Measurements from ENCODE around the gene SPTBN4.
"Not testable (repeated sequence)": the region's sequence is repeated elsewhere in the genome, so short reads cannot be mapped to it uniquely, and the experiment has no call there.

SPTBN4 gene

DNA sequence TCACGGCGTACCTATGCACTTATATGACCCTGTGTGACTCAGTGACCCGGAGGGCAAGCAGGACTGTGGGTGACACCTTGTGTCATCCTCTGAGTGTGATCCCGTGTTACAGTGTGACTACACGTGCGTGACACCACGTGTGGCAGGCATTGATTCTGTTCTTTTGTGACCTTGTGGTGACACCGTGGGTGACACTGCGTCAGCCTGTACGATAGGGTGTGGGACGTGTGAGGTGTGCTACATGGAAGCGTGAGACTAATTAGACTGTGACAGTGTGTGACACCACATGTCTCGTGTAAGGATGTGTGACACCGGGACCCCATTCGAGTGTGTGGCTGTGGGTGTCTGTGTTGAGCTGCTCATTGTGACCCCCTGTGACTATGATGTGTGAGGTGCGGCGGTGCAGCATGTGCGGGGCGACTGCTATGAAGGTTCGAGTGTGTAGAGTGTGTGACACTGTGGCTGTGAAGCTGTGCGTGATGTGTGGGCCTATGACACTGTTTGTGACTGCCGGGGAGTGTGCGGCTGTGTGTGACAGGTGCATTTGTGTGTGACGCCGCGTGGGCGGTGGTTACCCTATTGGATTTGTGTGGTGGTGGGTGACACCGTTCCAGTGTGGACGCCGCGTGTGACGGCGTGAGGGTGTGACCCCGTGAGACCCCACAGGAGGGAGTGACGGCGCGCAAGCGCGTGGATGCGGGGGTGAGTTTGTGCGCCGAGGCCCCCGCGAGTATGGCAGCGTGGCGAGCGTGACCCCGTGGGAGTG lies 399 bp upstream of the SPTBN4 start:
- H3K27ac Mint-ChIP-seq: peak overlapping the region; percentile 95
- peak overlapping the region; percentile 88 for H3K4me3 Mint-ChIP-seq
- H3K9me3 Mint-ChIP-seq: no peaks in the 10 kb centered on the region
- H3K4me1 Mint-ChIP-seq (ENCODE audit: low read depth): peaks cover 35% of the 10 kb centered on the region
- H3K27me3 Mint-ChIP-seq: peaks cover 15% of the 10 kb centered on the region
- peaks cover 4% of the 10 kb centered on the region for H3K36me3 Mint-ChIP-seq (ENCODE audit: low read depth)

DNA sequence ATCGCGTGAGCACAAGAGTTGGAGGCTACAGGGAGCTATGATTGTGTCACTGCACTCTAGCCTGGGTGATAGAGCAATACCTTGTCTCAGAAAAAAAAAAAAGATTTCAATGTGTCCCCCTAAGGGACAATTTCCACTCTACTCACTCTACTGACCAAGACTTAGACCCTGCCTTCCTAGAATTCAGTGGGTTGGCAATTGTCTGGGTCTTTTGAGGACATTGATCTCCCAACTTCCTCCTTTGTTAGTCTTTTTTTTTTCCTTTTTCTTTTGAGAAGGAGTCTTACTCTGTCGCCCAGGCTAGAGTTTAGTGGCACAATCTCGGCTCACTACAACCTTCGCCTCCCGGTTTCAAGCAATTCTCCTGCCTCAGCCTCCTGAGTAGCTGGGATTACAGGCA lies 2.2 kb downstream of the SPTBN4 start:
- peaks cover 27% of the 10 kb centered on the region for H3K4me1 Mint-ChIP-seq (ENCODE audit: low read depth)
- no peak overlapping the region for H3K4me3 Mint-ChIP-seq
- no peak overlapping the region for H3K27ac Mint-ChIP-seq
- no peaks in the 10 kb centered on the region for H3K9me3 Mint-ChIP-seq
- H3K27me3 Mint-ChIP-seq: peaks cover 15% of the 10 kb centered on the region
- peaks cover 4% of the 10 kb centered on the region for H3K36me3 Mint-ChIP-seq (ENCODE audit: low read depth)

DNA sequence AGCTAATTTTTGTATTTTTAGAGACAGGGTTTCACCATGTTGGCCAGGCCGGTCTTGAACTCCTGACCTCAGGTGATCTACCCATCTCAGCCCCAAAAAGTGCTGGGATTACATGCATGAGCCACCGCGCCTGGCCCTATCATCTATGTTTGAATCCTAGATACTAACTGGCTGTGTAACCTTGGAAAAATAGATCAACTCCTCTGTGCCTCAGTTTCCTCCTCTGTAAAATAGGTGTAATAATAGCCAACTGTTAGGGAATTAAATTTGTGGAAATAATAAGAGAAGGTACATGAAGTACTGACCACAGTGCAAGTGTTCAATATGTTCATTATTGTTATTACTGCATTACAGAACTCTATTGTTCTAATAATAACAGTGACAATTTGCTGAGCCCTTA lies 4.3 kb downstream of the SPTBN4 start:
- Mint-ChIP-seq H3K36me3 (ENCODE audit: low read depth) (peaks cover 4% of the 10 kb centered on the region), H3K9me3 (no peaks in the 10 kb centered on the region), H3K27ac (no peak overlapping the region), H3K4me1 (ENCODE audit: low read depth) (peaks cover 10% of the 10 kb centered on the region), H3K4me3 (no peak overlapping the region), H3K27me3 (peaks cover 14% of the 10 kb centered on the region)

DNA sequence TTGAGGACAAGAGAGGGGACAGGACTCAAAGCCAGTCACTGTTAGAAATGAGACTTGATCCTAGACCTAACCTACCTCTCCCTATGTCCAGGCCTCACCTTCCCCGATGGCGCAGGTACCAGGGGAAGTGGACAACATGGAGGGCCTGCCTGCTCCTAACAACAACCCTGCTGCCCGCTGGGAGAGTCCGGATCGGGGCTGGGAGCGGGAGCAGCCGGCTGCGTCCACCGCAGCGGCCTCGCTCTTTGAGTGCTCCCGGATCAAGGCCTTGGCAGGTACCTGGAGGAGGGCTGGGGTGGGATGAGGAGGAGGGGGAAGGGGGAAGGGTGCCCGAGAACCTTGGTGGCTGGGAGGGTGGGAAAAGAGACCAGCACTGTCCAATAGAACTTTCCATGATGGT lies 5.7 kb downstream of the SPTBN4 start:
- Mint-ChIP-seq H3K36me3 (ENCODE audit: low read depth) (no peaks in the 10 kb centered on the region), H3K27me3 (peaks cover 11% of the 10 kb centered on the region), H3K4me1 (ENCODE audit: low read depth) (peaks cover 3% of the 10 kb centered on the region), H3K9me3 (no peaks in the 10 kb centered on the region), H3K27ac (no peak overlapping the region), H3K4me3 (no peak overlapping the region)

DNA sequence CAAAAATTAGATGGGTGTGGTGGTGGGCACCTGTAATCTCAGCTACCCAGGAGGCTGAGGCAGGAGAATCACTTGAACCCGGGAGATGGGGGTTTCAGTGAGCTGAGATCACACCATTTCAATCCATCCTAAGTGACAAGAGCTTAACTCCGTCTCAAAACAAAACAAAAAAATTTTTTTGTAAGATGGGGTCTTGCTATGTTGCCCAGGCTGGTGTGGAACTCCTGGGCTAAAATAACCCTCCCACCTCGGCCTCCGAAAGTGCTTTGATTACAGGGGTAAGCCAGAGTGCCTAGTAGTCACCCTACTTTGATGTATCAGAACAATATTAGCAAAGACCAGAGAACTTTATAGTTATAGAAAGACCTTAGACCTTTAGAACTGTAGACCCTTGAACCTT lies 7.9 kb downstream of the SPTBN4 start:
- no peaks in the 10 kb centered on the region for H3K36me3 Mint-ChIP-seq (ENCODE audit: low read depth)

DNA sequence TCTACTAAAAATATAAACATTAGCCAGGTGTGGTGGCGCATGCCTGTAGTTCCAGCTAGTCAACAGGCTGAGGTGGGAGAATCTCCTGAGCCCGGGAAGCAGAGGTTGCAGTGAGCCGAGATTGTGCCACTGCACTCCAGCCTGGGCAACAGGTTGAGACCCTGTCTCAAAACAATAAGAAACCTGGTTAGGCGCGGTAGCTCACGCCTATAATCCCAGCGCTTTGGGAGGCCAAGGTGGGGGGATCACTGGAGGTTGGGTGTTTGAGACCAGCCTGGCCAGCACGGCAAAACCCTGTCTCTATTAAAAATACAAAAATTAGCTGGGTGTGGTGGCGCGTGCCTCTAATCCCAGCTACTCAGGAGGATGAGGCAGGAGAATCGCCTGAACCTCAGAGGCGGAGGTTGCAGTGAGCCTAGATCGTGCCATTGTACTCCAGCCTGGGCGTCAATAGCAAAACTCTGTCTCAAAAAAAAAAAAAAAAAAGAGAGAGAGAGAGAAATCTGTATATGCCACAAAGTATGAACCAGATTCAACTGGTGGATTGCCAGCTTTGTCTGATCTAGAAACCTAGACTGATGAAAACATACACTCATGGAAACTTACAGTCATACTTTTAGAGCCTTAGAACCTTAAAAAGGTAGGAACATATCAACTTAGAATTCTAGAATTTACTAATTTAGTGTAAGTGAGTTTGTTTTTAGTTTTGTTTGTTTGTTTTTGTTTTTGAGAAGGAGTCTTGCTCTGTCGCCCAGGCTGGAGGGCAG lies 9.3 kb downstream of the SPTBN4 start:
- H3K36me3 Mint-ChIP-seq (ENCODE audit: low read depth); H3K27ac Mint-ChIP-seq; H3K4me1 Mint-ChIP-seq (ENCODE audit: low read depth); H3K9me3 Mint-ChIP-seq; H3K4me3 Mint-ChIP-seq: not testable (repeated sequence)
- H3K27me3 Mint-ChIP-seq: peaks cover 12% of the 10 kb centered on the region

More for the DNA sequence above, 7.9 kb downstream of the SPTBN4 start:
- Mint-ChIP-seq H3K4me3 (no peak overlapping the region), H3K9me3 (no peaks in the 10 kb centered on the region), H3K27ac (no peak overlapping the region), H3K27me3 (peaks cover 9% of the 10 kb centered on the region), H3K4me1 (ENCODE audit: low read depth) (no peaks in the 10 kb centered on the region)

DNA sequence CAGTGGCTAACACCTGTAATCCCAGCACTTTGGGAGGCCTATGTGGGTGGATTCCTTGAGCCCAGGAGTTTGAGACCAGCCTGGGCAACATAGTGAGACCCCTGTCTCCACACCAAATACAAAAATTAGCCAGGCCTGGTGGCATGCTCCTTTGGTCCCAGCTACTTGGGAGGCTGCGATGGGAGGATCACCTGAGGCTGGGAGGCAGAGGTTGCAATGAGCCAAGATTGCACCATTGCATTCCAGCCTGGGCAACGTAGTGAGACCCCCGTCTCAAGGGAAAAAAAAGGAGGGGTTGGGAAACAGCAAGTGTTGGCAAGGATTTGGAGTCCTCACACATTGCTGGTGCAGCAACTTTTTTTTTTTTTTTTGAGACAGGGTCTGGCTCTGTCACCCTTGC lies 19.2 kb downstream of the SPTBN4 start:
- Mint-ChIP-seq H3K27ac (no peak overlapping the region), H3K27me3 (peaks cover 20% of the 10 kb centered on the region), H3K4me1 (ENCODE audit: low read depth) (no peaks in the 10 kb centered on the region), H3K9me3 (no peaks in the 10 kb centered on the region), H3K4me3 (no peak overlapping the region), H3K36me3 (ENCODE audit: low read depth) (no peaks in the 10 kb centered on the region)

DNA sequence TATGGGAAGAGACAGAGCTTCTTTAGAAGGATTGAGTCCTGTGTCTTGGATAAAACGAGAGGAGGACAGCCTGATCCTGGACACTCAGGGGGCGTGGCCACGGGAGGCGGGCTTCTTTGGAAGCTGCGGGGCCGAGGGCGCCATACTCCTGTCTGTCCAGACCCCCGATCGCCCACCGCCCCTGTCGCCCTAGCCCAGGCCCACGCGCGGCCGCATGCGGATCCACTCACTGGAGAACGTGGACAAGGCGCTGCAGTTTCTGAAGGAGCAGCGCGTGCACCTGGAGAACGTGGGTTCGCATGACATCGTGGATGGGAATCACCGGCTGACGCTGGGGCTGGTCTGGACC lies 23.1 kb downstream of the SPTBN4 start:
- Mint-ChIP-seq H3K27ac (no peak overlapping the region), H3K9me3 (no peaks in the 10 kb centered on the region), H3K27me3 (peaks cover 22% of the 10 kb centered on the region), H3K4me1 (ENCODE audit: low read depth) (no peaks in the 10 kb centered on the region), H3K4me3 (no peak overlapping the region), H3K36me3 (ENCODE audit: low read depth) (no peaks in the 10 kb centered on the region)

DNA sequence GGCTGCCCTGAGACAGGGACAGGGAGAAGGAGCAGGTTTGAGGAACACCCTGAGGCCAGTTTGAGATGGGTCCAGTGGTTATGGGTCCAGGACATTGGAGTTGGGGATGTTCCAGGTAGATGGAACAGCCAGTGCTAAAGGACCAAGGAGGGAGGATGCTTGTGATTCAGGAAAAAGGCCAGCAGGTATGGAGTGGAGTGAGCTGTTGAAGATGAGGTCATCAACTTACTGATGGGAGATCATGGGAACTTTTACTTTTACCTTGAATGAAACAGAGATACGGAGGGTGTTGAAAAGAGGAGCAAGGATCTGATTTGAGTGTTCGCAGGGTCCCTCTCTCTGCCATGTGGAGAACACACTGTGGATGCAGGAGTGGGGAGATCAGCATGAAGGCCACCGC lies 25.5 kb downstream of the SPTBN4 start:
- Mint-ChIP-seq H3K27me3 (peaks cover 22% of the 10 kb centered on the region), H3K4me3 (no peak overlapping the region), H3K36me3 (ENCODE audit: low read depth) (no peaks in the 10 kb centered on the region), H3K27ac (no peak overlapping the region), H3K4me1 (ENCODE audit: low read depth) (no peaks in the 10 kb centered on the region), H3K9me3 (no peaks in the 10 kb centered on the region)

DNA sequence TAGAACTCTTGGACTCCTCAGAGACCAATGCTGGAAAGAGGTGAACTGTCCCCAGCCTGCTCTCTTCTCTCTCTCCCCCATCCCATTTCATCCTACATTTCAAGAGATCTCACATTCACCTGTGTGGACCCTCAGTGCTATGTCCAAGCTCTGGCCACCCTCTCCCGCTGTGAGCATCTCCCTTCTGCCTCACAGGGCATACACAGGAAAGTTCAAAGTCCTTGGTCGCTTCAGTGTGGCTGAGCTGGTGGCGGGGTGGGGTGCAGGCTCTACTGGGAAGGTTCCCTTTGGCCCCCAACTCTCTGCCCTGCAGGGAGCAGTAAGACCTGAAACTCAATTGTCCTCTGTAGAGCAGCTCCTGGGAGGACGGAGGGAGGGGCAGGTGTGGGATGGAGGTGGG lies 27.0 kb downstream of the SPTBN4 start:
- Mint-ChIP-seq H3K4me1 (ENCODE audit: low read depth) (no peaks in the 10 kb centered on the region), H3K36me3 (ENCODE audit: low read depth) (no peaks in the 10 kb centered on the region), H3K9me3 (no peaks in the 10 kb centered on the region), H3K27me3 (peaks cover 13% of the 10 kb centered on the region), H3K27ac (no peak overlapping the region), H3K4me3 (no peak overlapping the region)

DNA sequence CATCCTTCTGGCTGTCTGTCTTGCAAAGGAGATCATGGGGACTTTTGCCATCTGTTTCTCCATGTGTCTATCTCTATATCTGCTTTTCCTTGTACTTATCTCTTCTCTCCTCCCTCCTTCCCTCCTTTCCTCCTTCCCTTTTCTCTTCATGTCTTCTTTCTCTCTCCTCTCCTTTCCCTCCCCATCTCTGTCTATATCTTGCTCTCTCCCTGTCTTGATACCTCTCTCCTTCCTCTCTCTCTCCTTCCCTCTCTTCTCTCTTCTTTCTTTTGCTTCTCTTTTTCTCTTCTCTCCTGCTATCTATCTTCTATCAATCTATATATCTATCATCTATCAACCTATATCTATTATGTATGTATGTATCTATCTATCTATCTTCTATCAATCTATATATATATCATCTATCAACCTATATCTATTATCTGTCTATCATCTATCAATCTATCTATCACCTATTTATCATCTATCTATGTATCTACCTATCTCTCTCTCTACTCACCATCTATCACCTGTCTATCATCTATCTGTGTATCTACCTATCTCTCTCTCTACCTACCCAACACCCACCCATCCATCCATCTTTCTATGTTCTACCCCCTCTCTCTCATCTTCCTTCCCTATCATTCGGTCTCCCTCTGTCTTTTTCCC lies 27.5 kb downstream of the SPTBN4 start:
- H3K4me3 Mint-ChIP-seq: no peak overlapping the region
- H3K27me3 Mint-ChIP-seq: peaks cover 13% of the 10 kb centered on the region
- no peaks in the 10 kb centered on the region for H3K9me3 Mint-ChIP-seq
- no peaks in the 10 kb centered on the region for H3K4me1 Mint-ChIP-seq (ENCODE audit: low read depth)
- H3K36me3 Mint-ChIP-seq (ENCODE audit: low read depth): no peaks in the 10 kb centered on the region
- no peak overlapping the region for H3K27ac Mint-ChIP-seq

DNA sequence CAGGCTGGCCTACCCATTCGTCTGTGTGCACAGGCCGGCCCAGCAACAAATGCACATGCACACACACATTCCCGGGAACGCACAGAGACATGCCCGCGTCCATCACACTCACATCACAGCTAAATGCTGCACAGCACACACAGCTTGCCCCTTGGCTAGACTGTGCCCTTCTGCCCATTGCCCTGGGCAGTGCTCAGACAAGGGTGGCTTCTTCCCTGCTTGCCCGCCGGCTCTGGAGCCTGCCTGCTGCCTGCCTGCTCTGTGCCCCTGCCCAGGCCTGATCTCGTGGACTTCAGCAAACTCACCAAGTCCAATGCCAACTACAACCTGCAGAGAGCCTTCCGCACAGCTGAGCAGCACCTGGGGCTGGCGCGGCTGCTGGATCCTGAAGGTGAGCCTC lies 30.4 kb downstream of the SPTBN4 start:
- peaks cover 15% of the 10 kb centered on the region for H3K27me3 Mint-ChIP-seq
- H3K4me1 Mint-ChIP-seq (ENCODE audit: low read depth): no peaks in the 10 kb centered on the region
- H3K4me3 Mint-ChIP-seq: no peak overlapping the region
- H3K9me3 Mint-ChIP-seq: no peaks in the 10 kb centered on the region
- H3K27ac Mint-ChIP-seq: no peak overlapping the region
- H3K36me3 Mint-ChIP-seq (ENCODE audit: low read depth): no peaks in the 10 kb centered on the region

DNA sequence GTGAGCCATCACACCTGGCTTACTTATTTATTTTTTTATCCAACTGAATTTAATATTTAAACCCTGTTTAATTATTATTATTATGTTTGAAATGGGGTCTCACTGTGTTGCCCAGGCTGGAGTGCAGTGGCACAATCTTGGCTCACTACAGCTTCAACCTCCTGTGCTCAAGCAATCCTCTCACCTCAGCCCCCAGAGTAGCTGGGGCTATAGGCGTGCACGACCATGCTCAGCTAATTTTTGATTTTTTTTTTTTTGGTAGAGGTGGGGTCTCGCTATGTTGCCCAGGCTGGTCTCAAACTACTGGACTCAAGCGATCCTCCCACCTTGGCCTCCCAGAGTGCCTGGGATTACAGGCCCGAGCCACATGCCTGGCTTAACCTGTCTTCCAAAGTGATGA lies 32.5 kb downstream of the SPTBN4 start:
- Mint-ChIP-seq H3K27me3 (peaks cover 18% of the 10 kb centered on the region), H3K36me3 (ENCODE audit: low read depth) (no peaks in the 10 kb centered on the region), H3K9me3 (no peaks in the 10 kb centered on the region)

DNA sequence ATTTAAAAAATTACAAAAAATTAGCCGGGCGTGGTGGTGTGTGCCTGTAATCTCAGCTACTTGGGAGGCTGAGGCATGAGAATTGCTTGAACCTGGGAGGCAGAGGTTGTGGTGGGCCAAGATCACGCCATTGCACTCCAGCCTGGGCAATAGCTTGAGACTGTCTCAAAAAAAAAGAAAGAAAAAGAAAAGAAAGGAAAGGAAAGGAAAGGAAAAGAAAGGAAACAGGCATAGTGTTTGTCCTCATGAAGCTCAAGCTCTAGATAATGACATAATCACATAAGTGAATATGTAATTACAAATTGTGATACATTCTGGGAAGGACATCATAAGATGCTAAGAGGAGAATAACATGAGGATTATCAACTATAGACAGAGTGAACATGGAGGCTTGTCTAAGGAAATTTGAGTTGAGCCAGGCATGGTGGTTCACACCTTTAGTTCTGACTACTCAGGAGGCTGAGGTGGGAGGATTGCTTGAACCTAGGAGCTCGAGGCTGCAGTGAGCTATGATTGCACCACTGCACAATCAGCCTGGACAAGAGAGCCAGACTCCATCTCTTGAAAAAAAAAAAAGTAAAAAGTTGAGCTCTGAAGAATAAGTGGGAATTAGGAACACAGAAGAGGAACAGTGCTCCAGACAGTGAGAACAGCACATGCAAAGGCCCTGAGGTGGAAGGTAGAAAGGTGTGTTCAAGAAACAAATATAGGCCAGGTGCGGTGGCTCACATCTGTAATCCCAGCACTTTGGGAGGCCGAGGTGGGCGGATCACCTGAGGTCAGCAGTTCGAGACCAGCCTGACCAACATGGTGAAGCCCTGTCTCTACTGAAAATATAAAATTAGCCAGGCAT lies 34.1 kb downstream of the SPTBN4 start:
- not testable (repeated sequence) for H3K4me3 Mint-ChIP-seq; H3K27ac Mint-ChIP-seq; H3K36me3 Mint-ChIP-seq (ENCODE audit: low read depth); H3K9me3 Mint-ChIP-seq; H3K4me1 Mint-ChIP-seq (ENCODE audit: low read depth)
- peaks cover 16% of the 10 kb centered on the region for H3K27me3 Mint-ChIP-seq

More for the DNA sequence above, 32.5 kb downstream of the SPTBN4 start:
- H3K4me1 Mint-ChIP-seq (ENCODE audit: low read depth): no peaks in the 10 kb centered on the region
- no peak overlapping the region for H3K4me3 Mint-ChIP-seq
- H3K27ac Mint-ChIP-seq: no peak overlapping the region

DNA sequence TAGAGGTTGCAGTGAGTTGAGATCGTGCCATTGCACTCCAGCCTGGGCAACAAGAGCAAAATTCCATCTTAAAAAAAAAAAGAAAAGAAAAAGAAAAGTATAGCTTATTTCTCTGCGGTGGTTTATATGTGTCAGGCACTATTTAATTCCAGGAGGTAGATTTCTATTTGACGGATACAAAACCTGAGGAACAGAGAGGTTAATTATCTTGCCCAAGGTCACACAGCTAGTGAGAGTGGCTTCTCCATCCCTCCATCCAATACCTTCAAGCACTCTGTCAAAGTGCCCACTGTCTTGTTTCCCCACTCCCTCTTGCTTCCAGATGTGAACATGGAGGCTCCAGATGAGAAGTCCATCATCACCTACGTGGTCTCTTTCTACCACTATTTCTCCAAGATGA lies 34.8 kb downstream of the SPTBN4 start:
- H3K4me1 Mint-ChIP-seq (ENCODE audit: low read depth): no peaks in the 10 kb centered on the region
- peaks cover 16% of the 10 kb centered on the region for H3K27me3 Mint-ChIP-seq
- H3K9me3 Mint-ChIP-seq: no peaks in the 10 kb centered on the region
- no peak overlapping the region for H3K27ac Mint-ChIP-seq
- H3K36me3 Mint-ChIP-seq (ENCODE audit: low read depth): no peaks in the 10 kb centered on the region
- H3K4me3 Mint-ChIP-seq: no peak overlapping the region

All from stimulated activated naive CD8-positive, alpha-beta T cell treated with anti-CD3 and anti-CD28 coated beads, Interleukin-15, Interleukin-2, amounts not matched to agents 100 ng/mL and 50 ng/mL, for 24 hours (primary cell).